Measurements from ENCODE around the gene AKR1C2. TPM values are rescaled to one million over a fixed set of nuclear protein-coding genes. Genes with fewer than 3 reads are reported as not detected.
A peak's percentile ranks its signal among the peaks of the same experiment; 100 is the strongest.
"Not testable (repeated sequence)": the region's sequence is repeated elsewhere in the genome, so short reads cannot be mapped to it uniquely, and the experiment has no call there.

The AKR1C2 gene
- total RNA-seq (under 1 TPM in 1 of 5 experiments, not detected in 4; 0.15 TPM), polyA plus RNA-seq (not detected), total RNA-seq (15.6 reads per million, percentile 45 among the genes with 10 or more reads in this experiment)

DNA sequence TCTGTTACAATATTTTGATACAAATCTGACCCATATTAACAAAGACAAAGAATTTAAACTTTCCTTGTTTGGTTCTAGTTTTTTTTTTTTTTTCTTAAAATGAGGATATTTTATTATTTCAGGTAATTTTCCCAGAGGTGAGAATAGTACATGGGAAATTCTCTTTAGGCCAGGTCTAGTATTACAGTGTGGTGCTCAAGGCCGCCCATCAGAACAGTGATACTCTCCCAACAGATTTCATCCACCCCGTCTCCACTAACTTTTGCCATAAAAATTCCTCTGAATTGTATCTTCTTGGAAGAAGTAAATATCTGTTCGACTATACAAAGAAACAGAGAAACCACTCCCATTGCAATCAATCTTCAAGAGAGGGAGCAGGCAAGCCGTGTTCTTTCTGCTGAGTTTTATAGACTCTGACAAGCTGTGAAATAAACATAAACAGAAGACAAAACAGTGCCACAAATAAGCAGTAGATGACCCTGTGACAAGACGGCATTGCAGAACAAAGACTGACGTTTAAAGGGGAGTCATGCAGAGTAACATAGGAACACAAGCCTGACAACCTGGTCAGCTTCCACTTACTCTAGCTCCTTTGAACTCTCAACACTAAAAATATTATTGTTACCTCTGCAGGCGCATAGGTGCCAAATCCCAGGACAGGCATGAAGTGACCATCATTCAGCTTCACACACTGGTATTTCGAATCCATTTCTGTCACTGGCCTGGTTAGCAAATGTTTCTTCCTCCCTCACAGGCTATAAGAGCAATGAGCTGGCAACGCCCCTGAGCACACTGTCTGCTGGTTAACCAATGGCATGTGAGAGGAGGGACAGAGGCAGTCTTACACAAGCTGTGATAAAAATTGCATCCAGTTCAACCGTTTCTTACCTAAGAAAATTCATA, at the start of gene AKR1C2:
AKR1C2 (minus strand) TSS at position 731 of the 903 bp plus-strand sequence; CDS start at position 709, 22 bp downstream.
- H3K9me3 ChIP-seq (ENCODE audit: control insufficient read depth in 2 of 3, low read length in 3 of 3); H3K27me3 ChIP-seq (ENCODE audit: control insufficient read depth in 2 of 2, insufficient read depth in 2 of 2, low read length in 2 of 2): not testable (repeated sequence)

DNA sequence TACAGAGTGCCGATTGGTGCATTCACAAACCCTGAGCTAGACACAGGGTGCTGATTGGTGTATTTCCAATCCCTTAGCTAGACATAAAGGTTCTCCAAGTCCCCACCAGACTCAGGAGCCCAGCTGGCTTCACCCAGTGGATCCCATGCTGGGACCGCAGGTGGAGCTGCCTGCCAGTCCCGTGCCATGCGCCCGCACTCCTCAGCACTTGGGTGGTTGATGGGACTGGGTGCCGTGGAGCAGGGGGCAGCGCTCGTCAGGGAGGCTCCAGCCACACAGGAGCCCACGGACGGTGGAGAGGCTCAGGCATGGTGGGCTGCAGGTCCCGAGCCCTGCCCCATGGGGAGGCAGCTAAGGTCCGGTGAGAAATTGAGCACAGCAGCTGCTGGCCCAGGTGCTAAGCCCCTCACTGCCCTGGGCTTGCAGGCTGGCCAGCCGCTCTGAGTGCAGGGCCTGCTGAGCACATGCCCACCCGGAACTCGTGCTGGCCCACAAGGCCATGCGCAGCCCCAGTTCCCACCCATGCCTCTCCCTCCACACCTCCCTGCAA, 49.4 kb upstream of the AKR1C2 start:
- H3K27ac Mint-ChIP-seq; H3K4me1 ChIP-seq (ENCODE audit: control insufficient read depth in 2 of 2, insufficient read depth in 2 of 2, low read length in 2 of 2); H3K4me3 ChIP-seq (ENCODE audit: low read length); DNase-seq; H3K4me1 Mint-ChIP-seq; CTCF ChIA-PET; H3K9me3 Mint-ChIP-seq; H3K27me3 ChIP-seq (ENCODE audit: control insufficient read depth in 2 of 2, insufficient read depth in 2 of 2, low read length in 2 of 2); POLR2A ChIA-PET; H3K27ac ChIP-seq (ENCODE audit: low read depth, low read length); ATAC-seq; H3K4me3 Mint-ChIP-seq; H3K27me3 Mint-ChIP-seq; intact Hi-C loops (cut with micrococcal nuclease); H3K36me3 Mint-ChIP-seq; H3K9me3 ChIP-seq (ENCODE audit: control insufficient read depth in 2 of 3, low read length in 3 of 3); H3K36me3 ChIP-seq (ENCODE audit: control insufficient read depth in 2 of 3, insufficient read depth in 3 of 3, low read length in 3 of 3): not testable (repeated sequence)

More for the DNA sequence above, at the start of gene AKR1C2:
- H3K36me3 Mint-ChIP-seq; H3K27ac ChIP-seq (ENCODE audit: low read depth, low read length); DNase-seq; H3K4me1 Mint-ChIP-seq; intact Hi-C loops (cut with micrococcal nuclease); H3K27ac Mint-ChIP-seq; H3K27me3 Mint-ChIP-seq; H3K4me1 ChIP-seq (ENCODE audit: control insufficient read depth in 2 of 2, insufficient read depth in 2 of 2, low read length in 2 of 2); H3K4me3 ChIP-seq (ENCODE audit: low read length); H3K4me3 Mint-ChIP-seq; POLR2A ChIA-PET; H3K36me3 ChIP-seq (ENCODE audit: control insufficient read depth in 2 of 3, insufficient read depth in 3 of 3, low read length in 3 of 3): not testable (repeated sequence)
- H3K9me3 Mint-ChIP-seq, result peaks cover 0 to 14% (median 4%) of the 10 kb centered on the region in 11 donors
- ATAC-seq, result peak; percentile 68
- CTCF ChIA-PET, result interaction anchor here (0.7 kb wide), 1 partner anchor 54 kb away, joined by 3 read pairs; no protein-coding TSS in a partner anchor

DNA sequence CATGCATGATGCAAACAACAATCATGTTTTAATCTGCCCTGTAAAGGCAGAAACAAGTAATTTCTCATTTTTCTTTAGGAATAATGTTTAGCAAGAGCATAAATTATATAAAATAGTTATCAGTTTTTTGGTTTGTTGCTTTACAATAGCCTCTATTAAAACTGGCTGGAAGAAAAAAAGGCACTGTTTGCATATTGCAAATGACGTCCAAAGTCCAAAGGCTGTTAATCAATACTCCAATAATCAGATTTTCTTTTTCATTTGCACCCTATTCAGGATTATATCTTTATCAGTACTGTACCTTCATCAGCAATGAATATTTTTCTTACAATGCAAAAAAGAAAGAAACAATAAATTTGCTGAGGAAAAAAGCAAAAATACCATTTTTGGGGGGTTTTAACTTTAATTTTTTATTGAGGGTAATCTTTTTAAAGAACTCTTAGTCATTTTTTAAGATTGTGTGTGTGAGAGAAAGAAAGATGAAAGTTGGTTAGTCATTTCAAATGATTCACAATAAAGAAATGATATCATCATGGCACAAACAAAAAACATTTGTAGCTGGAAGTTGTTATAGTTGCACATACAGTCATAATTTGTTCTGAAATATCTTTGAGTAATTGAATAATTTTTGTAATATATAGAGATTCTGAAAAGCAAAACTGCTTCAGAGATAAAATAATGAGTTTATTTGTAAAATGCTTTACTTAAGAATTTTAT, 44.4 kb upstream of the AKR1C2 start:
- Histone ChIP-seq H3K27me3 (ENCODE audit: control insufficient read depth in 2 of 2, insufficient read depth in 2 of 2, low read length in 2 of 2) (no peaks in the 10 kb centered on the region), H3K9me3 (ENCODE audit: control insufficient read depth in 2 of 3, low read length in 3 of 3) (no peaks in the 10 kb centered on the region), H3K36me3 (ENCODE audit: control insufficient read depth in 2 of 3, insufficient read depth in 3 of 3, low read length in 3 of 3) (no peaks in the 10 kb centered on the region), H3K4me3 (ENCODE audit: low read length) (no peak overlapping the region), H3K27ac (ENCODE audit: low read depth, low read length) (no peak overlapping the region), H3K4me1 (ENCODE audit: control insufficient read depth in 2 of 2, insufficient read depth in 2 of 2, low read length in 2 of 2) (no peaks in the 10 kb centered on the region)
- POLR2A ChIA-PET, result no interaction called here
- Mint-ChIP-seq H3K27me3 (no peaks in the 10 kb centered on the region), H3K36me3 (peaks cover 0 to 3% (median 0%) of the 10 kb centered on the region in 5 donors), H3K9me3 (peaks cover 0 to 5% (median 3%) of the 10 kb centered on the region in 11 donors), H3K4me3 (no peak overlapping the region), H3K27ac (no peak overlapping the region), H3K4me1 (no peaks in the 10 kb centered on the region)
- DNase-seq (no peak), ATAC-seq (no peak)
- CTCF ChIA-PET, result interaction anchor here (1.0 kb wide), 1 partner anchor 22 kb away, joined by 3 read pairs; no protein-coding TSS in a partner anchor
- intact Hi-C loops (cut with micrococcal nuclease), result no loop called here

DNA sequence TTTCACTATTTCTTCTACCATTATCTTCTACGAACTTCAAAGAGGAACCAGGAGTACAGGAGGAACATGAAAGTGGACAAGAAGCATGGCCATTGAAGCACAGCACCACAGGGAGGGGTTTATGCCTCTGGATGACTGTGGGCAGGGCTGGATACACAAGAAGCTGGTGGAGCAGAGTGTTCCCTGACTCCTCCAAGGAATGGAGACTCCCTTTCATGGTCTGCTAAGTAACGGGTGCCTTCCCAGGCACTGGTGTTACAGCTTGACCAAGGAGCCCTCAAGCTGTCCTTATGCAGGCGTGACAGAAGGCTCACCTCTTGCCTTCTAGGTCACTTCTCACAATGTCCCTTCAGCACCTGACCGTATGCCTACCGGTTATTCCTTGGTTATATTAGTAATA, 43.4 kb upstream of the AKR1C2 start:
- H3K27me3 ChIP-seq (ENCODE audit: control insufficient read depth in 2 of 2, insufficient read depth in 2 of 2, low read length in 2 of 2); H3K36me3 ChIP-seq (ENCODE audit: control insufficient read depth in 2 of 3, insufficient read depth in 3 of 3, low read length in 3 of 3); intact Hi-C loops (cut with micrococcal nuclease); H3K4me1 Mint-ChIP-seq; H3K4me3 ChIP-seq (ENCODE audit: low read length); H3K27ac ChIP-seq (ENCODE audit: low read depth, low read length); H3K9me3 Mint-ChIP-seq; H3K4me1 ChIP-seq (ENCODE audit: control insufficient read depth in 2 of 2, insufficient read depth in 2 of 2, low read length in 2 of 2); H3K27me3 Mint-ChIP-seq; DNase-seq; H3K27ac Mint-ChIP-seq; POLR2A ChIA-PET; H3K9me3 ChIP-seq (ENCODE audit: control insufficient read depth in 2 of 3, low read length in 3 of 3); ATAC-seq; H3K36me3 Mint-ChIP-seq; H3K4me3 Mint-ChIP-seq: not testable (repeated sequence)
- CTCF ChIA-PET, result interaction anchor here (1.0 kb wide), 1 partner anchor 21 kb away, joined by 3 read pairs; no protein-coding TSS in a partner anchor

DNA sequence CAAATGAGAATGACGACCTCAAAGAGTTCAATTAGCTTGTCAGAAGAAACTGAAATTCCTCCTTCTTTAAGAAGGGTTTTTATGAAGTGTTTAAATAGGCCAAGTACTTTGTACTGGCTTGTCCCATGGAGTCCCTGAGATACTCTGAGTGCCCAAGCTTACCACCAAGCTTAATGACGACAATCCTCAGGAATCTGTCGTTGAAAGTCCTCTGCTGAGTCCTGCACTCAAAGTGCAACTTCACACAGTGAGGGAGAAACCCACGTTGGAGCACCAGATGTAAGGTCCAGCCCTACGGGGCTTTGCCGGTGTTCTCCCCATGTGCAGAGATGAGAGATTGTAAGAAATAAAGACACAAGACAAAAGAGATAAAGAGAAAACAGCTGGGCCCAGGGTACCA, 42.8 kb upstream of the AKR1C2 start:
- DNase-seq, result no peak
- Mint-ChIP-seq H3K4me3 (no peak overlapping the region), H3K27ac (no peak overlapping the region), H3K9me3 (peaks cover 0 to 5% (median 0%) of the 10 kb centered on the region in 11 donors), H3K27me3 (peaks cover 0 to under 1% (median 0%) of the 10 kb centered on the region in 5 donors), H3K4me1 (peaks cover 0 to 4% (median 0%) of the 10 kb centered on the region in 7 donors), H3K36me3 (peaks cover 0 to 3% (median 0%) of the 10 kb centered on the region in 5 donors)
- Histone ChIP-seq H3K4me3 (ENCODE audit: low read length) (no peak overlapping the region), H3K36me3 (ENCODE audit: control insufficient read depth in 2 of 3, insufficient read depth in 3 of 3, low read length in 3 of 3) (no peaks in the 10 kb centered on the region), H3K27ac (ENCODE audit: low read depth, low read length) (no peak overlapping the region), H3K27me3 (ENCODE audit: control insufficient read depth in 2 of 2, insufficient read depth in 2 of 2, low read length in 2 of 2) (no peaks in the 10 kb centered on the region), H3K4me1 (ENCODE audit: control insufficient read depth in 2 of 2, insufficient read depth in 2 of 2, low read length in 2 of 2) (no peaks in the 10 kb centered on the region), H3K9me3 (ENCODE audit: control insufficient read depth in 2 of 3, low read length in 3 of 3) (no peaks in the 10 kb centered on the region)
- ChIA-PET CTCF (no interaction called here), POLR2A (no interaction called here)
- ATAC-seq, result no peak
- intact Hi-C loops (cut with micrococcal nuclease), result no loop called here

DNA sequence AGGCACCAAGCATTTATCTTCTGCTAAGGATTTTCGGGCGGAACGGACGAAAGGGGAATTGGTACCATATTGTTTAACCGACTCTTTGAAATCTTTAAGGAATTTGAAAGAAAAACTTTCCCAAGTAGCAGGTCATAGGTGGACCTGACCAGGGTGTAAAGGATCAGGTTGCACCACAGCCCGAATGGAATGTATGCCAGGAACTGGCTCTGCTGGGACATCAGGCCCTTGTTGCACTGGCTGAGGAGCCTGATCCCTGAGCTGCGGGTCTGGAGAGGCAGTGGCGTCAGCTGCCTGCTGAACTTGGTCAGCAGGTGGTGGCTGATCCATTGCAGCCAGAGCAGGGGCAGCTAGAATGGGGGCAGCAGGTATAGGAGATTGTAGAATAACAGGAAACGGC, 41.4 kb upstream of the AKR1C2 start:
- Mint-ChIP-seq H3K4me3 (no peak overlapping the region), H3K27me3 (peaks cover 0 to 7% (median 0%) of the 10 kb centered on the region in 5 donors), H3K27ac (no peak overlapping the region), H3K36me3 (peaks cover 0 to 3% (median 0%) of the 10 kb centered on the region in 5 donors), H3K4me1 (peaks cover 0 to 9% (median 0%) of the 10 kb centered on the region in 7 donors), H3K9me3 (peaks cover 0 to 5% (median 0%) of the 10 kb centered on the region in 11 donors)
- Histone ChIP-seq H3K27me3 (ENCODE audit: control insufficient read depth in 2 of 2, insufficient read depth in 2 of 2, low read length in 2 of 2) (no peaks in the 10 kb centered on the region), H3K4me1 (ENCODE audit: control insufficient read depth in 2 of 2, insufficient read depth in 2 of 2, low read length in 2 of 2) (no peaks in the 10 kb centered on the region), H3K9me3 (ENCODE audit: control insufficient read depth in 2 of 3, low read length in 3 of 3) (no peaks in the 10 kb centered on the region), H3K36me3 (ENCODE audit: control insufficient read depth in 2 of 3, insufficient read depth in 3 of 3, low read length in 3 of 3) (no peaks in the 10 kb centered on the region), H3K27ac (ENCODE audit: low read depth, low read length) (no peak overlapping the region), H3K4me3 (ENCODE audit: low read length) (no peak overlapping the region)
- no peak for ATAC-seq
- ChIA-PET POLR2A (no interaction called here), CTCF (no interaction called here)
- no peak for DNase-seq
- intact Hi-C loops (cut with micrococcal nuclease), result no loop called here
